ENCODE data around the gene STK32C.

GRCh38 chr10:132184816-132185593 lies 122.7 kb downstream of the STK32C start:
- TF ChIP-seq, protein P1, sequence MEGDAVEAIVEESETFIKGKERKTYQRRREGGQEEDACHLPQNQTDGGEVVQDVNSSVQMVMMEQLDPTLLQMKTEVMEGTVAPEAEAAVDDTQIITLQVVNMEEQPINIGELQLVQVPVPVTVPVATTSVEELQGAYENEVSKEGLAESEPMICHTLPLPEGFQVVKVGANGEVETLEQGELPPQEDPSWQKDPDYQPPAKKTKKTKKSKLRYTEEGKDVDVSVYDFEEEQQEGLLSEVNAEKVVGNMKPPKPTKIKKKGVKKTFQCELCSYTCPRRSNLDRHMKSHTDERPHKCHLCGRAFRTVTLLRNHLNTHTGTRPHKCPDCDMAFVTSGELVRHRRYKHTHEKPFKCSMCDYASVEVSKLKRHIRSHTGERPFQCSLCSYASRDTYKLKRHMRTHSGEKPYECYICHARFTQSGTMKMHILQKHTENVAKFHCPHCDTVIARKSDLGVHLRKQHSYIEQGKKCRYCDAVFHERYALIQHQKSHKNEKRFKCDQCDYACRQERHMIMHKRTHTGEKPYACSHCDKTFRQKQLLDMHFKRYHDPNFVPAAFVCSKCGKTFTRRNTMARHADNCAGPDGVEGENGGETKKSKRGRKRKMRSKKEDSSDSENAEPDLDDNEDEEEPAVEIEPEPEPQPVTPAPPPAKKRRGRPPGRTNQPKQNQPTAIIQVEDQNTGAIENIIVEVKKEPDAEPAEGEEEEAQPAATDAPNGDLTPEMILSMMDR (IDR thresholded peaks at IDR 0.05) = no peak
- no peak for TF ChIP-seq ZFX (IDR thresholded peaks at IDR 0.05; ENCODE audit: borderline replicate concordance)

Data from 22Rv1 (cell line).